Transverse colon (tissue), 4 donors: ENCODE measurements around the gene ERGIC1. TPM values are rescaled to one million over a fixed set of nuclear protein-coding genes. Genes with fewer than 3 reads are reported as not detected.
A peak's percentile ranks its signal among the peaks of the same experiment; 100 is the strongest.

ENCODE experiments used
- DNase-seq: peaks from one replicate; pipeline ENCODE4 v3.0.0-alpha.2; 2019
- H3K27ac ChIP-seq, 4 donors: fragments of 200-600 bp; sonication (generic); 2 replicates each; pipeline ENCODE4 v1.5.1; 2016 to 2018; ENCODE audit warnings: inconsistent platforms in 4 of 4
- H3K27me3 ChIP-seq: fragments of 200-600 bp; sonication (generic); 2 replicates; pipeline ENCODE4 v1.5.1; 2017; ENCODE audit warnings: inconsistent platforms
- H3K36me3 ChIP-seq, 4 donors: fragments of 200-600 bp; sonication (generic); 2 replicates each; pipeline ENCODE4 v1.5.1; 2017 to 2019; ENCODE audit warnings: inconsistent platforms in 4 of 4
- H3K4me1 ChIP-seq, 4 donors: fragments of 200-600 bp; sonication (generic); 2 replicates each; pipeline ENCODE4 v1.5.1; 2017 to 2020; ENCODE audit warnings: inconsistent platforms in 4 of 4
- H3K4me3 ChIP-seq, 4 donors: fragments of 200-600 bp; sonication (generic); 1 replicate in 1 of 4; 2 replicates in 3 of 4; pipeline versions ENCODE4 v1.5.1 to v1.6.1; 2017 to 2019; ENCODE audit warnings: inconsistent platforms in 4 of 4
- H3K9me3 ChIP-seq, 2 donors: fragments of 200-600 bp; sonication (generic); 2 replicates each; pipeline ENCODE4 v1.5.1; 2017 to 2019; ENCODE audit warnings: inconsistent platforms in 2 of 2
- EP300 ChIP-seq: sonication (generic); formaldehyde crosslinking; IDR thresholded peaks from one replicate; pipeline ENCODE4 v1.6.1; 2017; ENCODE audit warnings: antibody characterized with exemption, low read depth
- POLR2A ChIP-seq: fragments of 450-650 bp; IDR thresholded peaks from one replicate; pipeline ENCODE4 v1.6.1; 2016; ENCODE audit warnings: antibody characterized with exemption, mild to moderate bottlenecking, moderate library complexity
- POLR2AphosphoS5 ChIP-seq, 3 donors: sonication (generic); formaldehyde crosslinking; IDR thresholded peaks; one replicate each; pipeline ENCODE4 v1.6.1; 2016; ENCODE audit warnings: antibody characterized with exemption in 3 of 3
- WGBS, 2 donors: methylation state at CpG; one replicate each; pipeline ENCODE4 v1.1.5; 2018; ENCODE audit warnings: low coverage in 1 of 2; 5-methylcytosine and 5-hydroxymethylcytosine counted together
- in situ Hi-C, 4 donors: fragments of 200-750 bp; cut with MboI; loops; one replicate each; pipeline versions ENCODE4 v1.15.0 to v1.15.1; 2017; ENCODE audit warnings: low sequenced_read_pairs in 3 of 4, low pct_ligation_motif_present in 1 of 4, low pct_unique_long_range_greater_than_20kb in 1 of 4
- intact Hi-C: fragments of 100-400 bp; cut with DNase I; formaldehyde crosslinking; loops from one replicate; pipeline ENCODE4 v1.15.1; 2023; ENCODE audit warnings: low total_unique reads
- total RNA-seq, 4 donors: library from RNA; depleted of rRNA; stranded (reverse); fragments of >200 nt; gene quantifications; one replicate each; pipeline ENCODE4 v1.1.0, GENCODE V29; 2016
- TF ChIP-seq, protein P1 (sequence below), 5 experiments: fragments of 200-600 bp in 3 of 5; fragments of 450-650 bp in 2 of 5; sonication (generic) in 3 of 5; IDR thresholded peaks; 1 replicate in 2 of 5; 2 replicates in 3 of 5; pipeline ENCODE4 v1.5.1; 2016 to 2017; ENCODE audit warnings: antibody characterized with exemption in 5 of 5, inconsistent platforms in 3 of 5, mild to moderate bottlenecking in 2 of 5, moderate library complexity in 1 of 5

Gene ERGIC1
- total RNA-seq, 4 donors from 2014 or later: 125 to 252 (median 184) TPM

DNA sequence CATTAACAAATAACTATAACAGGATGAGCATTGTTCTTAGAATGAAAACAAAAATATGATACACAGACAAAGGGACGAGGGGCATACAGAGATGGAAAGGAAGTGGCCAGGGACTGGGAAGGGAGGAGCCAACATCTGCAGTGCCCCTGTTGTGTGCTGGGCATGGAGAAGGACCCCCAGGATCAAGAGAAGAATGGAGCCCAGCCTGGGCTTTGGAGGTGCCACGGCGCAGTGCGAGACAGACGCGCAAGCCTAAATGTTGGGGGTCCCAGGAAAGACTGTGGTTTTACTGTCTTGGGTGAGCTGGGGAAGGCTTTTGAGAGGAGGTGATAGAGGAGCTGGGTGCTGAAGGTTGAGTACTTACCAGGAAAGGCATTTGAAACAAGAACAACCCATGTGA, 34.6 kb upstream of the ERGIC1 start:
- in situ Hi-C loops (no loop called here), intact Hi-C loops (no loop called here)
- TF ChIP-seq, protein P1, sequence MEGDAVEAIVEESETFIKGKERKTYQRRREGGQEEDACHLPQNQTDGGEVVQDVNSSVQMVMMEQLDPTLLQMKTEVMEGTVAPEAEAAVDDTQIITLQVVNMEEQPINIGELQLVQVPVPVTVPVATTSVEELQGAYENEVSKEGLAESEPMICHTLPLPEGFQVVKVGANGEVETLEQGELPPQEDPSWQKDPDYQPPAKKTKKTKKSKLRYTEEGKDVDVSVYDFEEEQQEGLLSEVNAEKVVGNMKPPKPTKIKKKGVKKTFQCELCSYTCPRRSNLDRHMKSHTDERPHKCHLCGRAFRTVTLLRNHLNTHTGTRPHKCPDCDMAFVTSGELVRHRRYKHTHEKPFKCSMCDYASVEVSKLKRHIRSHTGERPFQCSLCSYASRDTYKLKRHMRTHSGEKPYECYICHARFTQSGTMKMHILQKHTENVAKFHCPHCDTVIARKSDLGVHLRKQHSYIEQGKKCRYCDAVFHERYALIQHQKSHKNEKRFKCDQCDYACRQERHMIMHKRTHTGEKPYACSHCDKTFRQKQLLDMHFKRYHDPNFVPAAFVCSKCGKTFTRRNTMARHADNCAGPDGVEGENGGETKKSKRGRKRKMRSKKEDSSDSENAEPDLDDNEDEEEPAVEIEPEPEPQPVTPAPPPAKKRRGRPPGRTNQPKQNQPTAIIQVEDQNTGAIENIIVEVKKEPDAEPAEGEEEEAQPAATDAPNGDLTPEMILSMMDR (IDR thresholded peaks at IDR 0.05): no peak
- TF ChIP-seq EP300 (no peak), POLR2A (no peak), POLR2AphosphoS5 (IDR thresholded peaks at IDR 0.05) (no peak)
- H3K4me3 ChIP-seq: no peak overlapping the region
- H3K27ac ChIP-seq: peak overlapping the region; percentile 55 to 79 (median 74)
- no peak for DNase-seq
- H3K27me3 ChIP-seq: no peaks in the 10 kb centered on the region
- H3K9me3 ChIP-seq: no peaks in the 10 kb centered on the region
- peaks cover 0 to 21% (median 6%) of the 10 kb centered on the region in 4 donors for H3K4me1 ChIP-seq
- WGBS, 2 donors: 89 to 94% methylated on average over 6 of the region's 6 CpGs
- H3K36me3 ChIP-seq: no peaks in the 10 kb centered on the region

DNA sequence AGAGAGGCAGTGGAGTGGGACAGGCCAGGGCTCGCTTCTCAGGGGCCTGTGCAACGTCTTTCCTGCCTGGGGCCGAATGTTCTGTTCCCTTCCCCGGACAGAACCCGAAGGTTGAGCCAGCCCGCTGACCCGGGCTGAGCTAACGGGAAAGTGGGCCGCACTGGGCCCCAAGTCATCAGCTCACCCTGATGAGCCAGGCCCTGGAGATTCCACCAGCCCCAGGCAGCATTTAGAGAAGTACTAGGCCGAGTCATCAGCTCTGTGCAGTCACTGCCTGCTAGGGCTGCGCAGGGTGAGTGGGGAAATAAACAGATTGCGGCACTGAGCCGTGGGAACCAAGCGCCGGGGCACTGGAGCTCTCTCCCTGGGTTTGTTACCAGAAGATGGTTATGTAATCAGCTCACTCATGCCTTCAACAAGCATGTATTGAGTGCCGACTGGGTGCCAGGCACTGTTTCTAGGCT, 33.9 kb upstream of the ERGIC1 start:
- Histone ChIP-seq H3K36me3 (no peaks in the 10 kb centered on the region), H3K9me3 (no peaks in the 10 kb centered on the region), H3K4me1 (peaks cover 0 to 19% (median 6%) of the 10 kb centered on the region in 4 donors), H3K27ac (peak overlapping the region; percentile 55 to 79 (median 74)), H3K4me3 (no peak overlapping the region), H3K27me3 (no peaks in the 10 kb centered on the region)
- WGBS, 2 donors: 71 to 78% methylated on average over 1 to 16 of the region's 16 CpGs
- TF ChIP-seq, protein P1 (IDR thresholded peaks at IDR 0.05): no peak
- TF ChIP-seq POLR2A (peak; percentile 19), POLR2AphosphoS5 (IDR thresholded peaks at IDR 0.05) (peak in 2 of 3 donors; percentile 30 to 43)
- DNase-seq: peak; percentile 58
- in situ Hi-C loops: no loop called here
- intact Hi-C loops: no loop called here

DNA sequence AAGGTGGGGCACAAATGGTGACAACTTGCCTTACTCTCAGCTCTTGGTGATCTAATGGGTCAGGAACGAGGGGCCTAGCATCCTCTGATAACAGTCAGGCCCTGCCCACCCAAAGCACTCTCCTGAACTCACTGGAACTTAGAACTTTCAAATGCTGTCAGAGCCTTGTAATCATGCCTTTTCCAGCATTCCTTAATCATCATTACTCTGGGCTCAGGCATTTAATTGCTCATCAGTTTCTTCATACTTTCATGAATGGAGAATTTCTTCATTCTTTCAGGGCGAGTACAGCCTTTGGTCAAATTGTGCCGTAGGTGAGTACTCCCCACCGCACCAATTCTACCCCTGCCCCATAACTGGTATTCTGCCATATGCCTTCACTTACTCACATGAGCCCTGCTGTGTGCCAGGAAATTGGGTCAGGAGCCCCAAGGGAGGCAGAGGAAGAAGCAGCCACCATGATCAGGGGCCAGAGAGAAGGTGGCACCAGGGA, 32.8 kb upstream of the ERGIC1 start:
- Histone ChIP-seq H3K27ac (peak overlapping the region; percentile 18 to 79 (median 52)), H3K9me3 (no peaks in the 10 kb centered on the region), H3K4me1 (peaks cover 0 to 11% (median 4%) of the 10 kb centered on the region in 4 donors), H3K36me3 (no peaks in the 10 kb centered on the region), H3K4me3 (no peak overlapping the region), H3K27me3 (no peaks in the 10 kb centered on the region)
- intact Hi-C loops: no loop called here
- no peak for DNase-seq
- in situ Hi-C loops: no loop called here
- 83 to 87% methylated on average over 1 to 4 of the region's 4 CpGs for WGBS, 2 donors
- TF ChIP-seq, protein P1 (IDR thresholded peaks at IDR 0.05): no peak
- no peak for TF ChIP-seq POLR2A
- no peak for TF ChIP-seq POLR2AphosphoS5 (IDR thresholded peaks at IDR 0.05)
- TF ChIP-seq EP300: no peak

DNA sequence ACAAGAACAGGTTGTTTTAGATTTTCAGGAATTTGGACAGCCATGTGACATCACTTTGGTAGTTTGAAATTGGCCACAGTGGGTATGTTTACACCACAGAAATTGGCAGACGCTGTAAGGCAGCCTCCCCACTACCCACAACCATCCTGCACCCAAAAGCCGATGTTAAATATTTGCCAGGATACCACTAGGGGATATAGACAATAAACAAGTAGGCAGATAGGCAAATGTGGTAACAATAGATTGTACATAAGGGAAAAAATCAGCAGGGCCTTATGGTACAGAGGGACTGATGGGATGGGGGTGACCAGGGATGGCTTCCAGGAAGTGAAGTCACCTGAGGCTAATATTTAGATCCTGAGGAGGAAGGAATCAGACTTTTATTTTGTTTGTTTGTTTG, 31.9 kb upstream of the ERGIC1 start:
- Histone ChIP-seq H3K27ac (no peak overlapping the region), H3K4me1 (peaks cover 3 to 17% (median 6%) of the 10 kb centered on the region in 4 donors), H3K36me3 (no peaks in the 10 kb centered on the region), H3K27me3 (no peaks in the 10 kb centered on the region), H3K9me3 (no peaks in the 10 kb centered on the region), H3K4me3 (no peak overlapping the region)
- WGBS, 2 donors: 80 to 95% methylated on average over 1 to 2 of the region's 2 CpGs
- intact Hi-C loops (no loop called here), in situ Hi-C loops (no loop called here)
- TF ChIP-seq POLR2AphosphoS5 (IDR thresholded peaks at IDR 0.05) (no peak), EP300 (no peak), POLR2A (no peak)
- TF ChIP-seq, protein P1 (IDR thresholded peaks at IDR 0.05): no peak
- DNase-seq: no peak
